Measurements from ENCODE around the gene KLHL42. TPM values are rescaled to one million over a fixed set of nuclear protein-coding genes. Genes with fewer than 3 reads are reported as not detected.

The KLHL42 gene
- total RNA-seq, 1 experiment from 2014 or later, result 21.5 TPM

- POLR2A ChIA-PET, result no interaction called here
Observed at GRCh38 chr12:27802511-27802910, 22.5 kb downstream of the KLHL42 start.

More at GRCh38 chr12:27802511-27802910, 22.5 kb downstream of the KLHL42 start:
- Histone ChIP-seq H3K27ac (ENCODE audit: low read depth, low read length) (no peak overlapping the region), H3K79me2 (ENCODE audit: insufficient read depth, low read length) (no peaks in the 10 kb centered on the region), H3K9ac (ENCODE audit: low read length) (no peak overlapping the region), H4K20me1 (ENCODE audit: insufficient read depth) (no peaks in the 10 kb centered on the region), H3K9me3 (ENCODE audit: control insufficient read depth in 1 of 2, insufficient read depth in 1 of 2, low read depth in 1 of 2, low read length in 2 of 2) (no peaks in the 10 kb centered on the region), H3K4me2 (ENCODE audit: low read length) (no peak overlapping the region), H3K4me1 (ENCODE audit: control insufficient read depth in 1 of 2, insufficient read depth in 2 of 2, low read length in 2 of 2) (no peaks in the 10 kb centered on the region), H3K4me3 (replicated peaks in 1 of 2; ENCODE audit: low read depth in 1 of 2, low read length in 2 of 2) (no peak overlapping the region), H2AFZ (ENCODE audit: low read depth, low read length, poor library complexity, severe bottlenecking) (no peak overlapping the region), H3K36me3 (ENCODE audit: control insufficient read depth in 1 of 2, insufficient read depth in 2 of 2, low read length in 2 of 2) (peaks cover 11 to 15% of the 10 kb centered on the region in 2 experiments; a peak in 3 of 4 replicates), H3K27me3 (ENCODE audit: insufficient read depth, low read length) (no peaks in the 10 kb centered on the region), H3K9me2 (ENCODE audit: insufficient read depth) (no peaks in the 10 kb centered on the region)
- RAD21 ChIA-PET (ENCODE audit: low non-redundant PET in 1 of 2, low total read pairs in 2 of 2, uncharacterized antibody in 2 of 2, unreplicated experiment in 2 of 2), result no interaction called here
- ATAC-seq (no peak), DNase-seq (ENCODE audit: low read depth, low spot score) (no peak)
- TF ChIP-seq SIN3A (IDR thresholded peaks at IDR 0.05; ENCODE audit: low read depth) (no peak), EZH2 (IDR thresholded peaks at IDR 0.05) (no peak), POLR2A (IDR thresholded peaks at IDR 0.05; ENCODE audit: borderline replicate concordance, extremely low read depth, insufficient read depth, insufficient read length) (no peak), CEBPB (IDR thresholded peaks at IDR 0.05; ENCODE audit: low read depth) (no peak), EZH2phosphoT487 (IDR thresholded peaks at IDR 0.05; ENCODE audit: borderline replicate concordance) (no peak), RAD21 (IDR thresholded peaks at IDR 0.05; ENCODE audit: low read depth) (no peak), ZBTB33 (IDR thresholded peaks at IDR 0.05; ENCODE audit: extremely low read depth, insufficient replicate concordance, low read length) (no peak), EGR1 (IDR thresholded peaks at IDR 0.05; ENCODE audit: low read depth) (no peak), REST (IDR thresholded peaks at IDR 0.05; ENCODE audit: low read depth) (no peak), TCF7L2 (IDR thresholded peaks at IDR 0.05; ENCODE audit: borderline replicate concordance, extremely low read depth, insufficient read depth, insufficient read length) (no peak), ZFX (IDR thresholded peaks at IDR 0.05) (no peak), POLR2AphosphoS5 (IDR thresholded peaks at IDR 0.05; ENCODE audit: low read depth, low read length) (no peak), SRF (IDR thresholded peaks at IDR 0.05; ENCODE audit: low read depth) (no peak), JUND (IDR thresholded peaks at IDR 0.05) (no peak), CBX3 (IDR thresholded peaks at IDR 0.05; ENCODE audit: low read depth) (no peak), CTCF (IDR thresholded peaks at IDR 0.05 in 2 of 3, conservative IDR thresholded peaks at IDR 0.05 in 1 of 3; ENCODE audit: borderline replicate concordance in 1 of 3, insufficient read depth in 1 of 3, low read depth in 2 of 3, low read length in 2 of 3) (no peak), SP1 (IDR thresholded peaks at IDR 0.05; ENCODE audit: low read depth) (no peak), ELF1 (IDR thresholded peaks at IDR 0.05; ENCODE audit: borderline replicate concordance, low read depth) (no peak), FOSL1 (IDR thresholded peaks at IDR 0.05; ENCODE audit: low read depth) (no peak)
- no TSS peak for BruUV-seq (replicated peaks)
- CTCF ChIA-PET, result no interaction called here
- intact Hi-C loops (cut with micrococcal nuclease), result no loop called here

Data from HCT116 (cell line).